GM12878 (cell line): ENCODE measurements around the gene YY1. TPM values are rescaled to one million over a fixed set of nuclear protein-coding genes. Genes with fewer than 3 reads are reported as not detected.

Source experiments
- ATAC-seq: fragments of 200-7000 bp; cut with Tn5 transposase; 3 replicates; pipeline ENCODE4 v1.9.1; 2020; ENCODE audit warnings: mild to moderate bottlenecking, moderate library complexity
- BruUV-seq: library from RNA; stranded (reverse); fragments of 400-500 nt; replicated peaks from 2 replicates; lab custom pipeline; 2021; lab: Mats Ljungman, UMichigan
- CTCF ChIA-PET: fragments of 300-600 bp; sonication (Branson Sonifier 250); formaldehyde crosslinking; extraction: SDS; loops from one replicate; lab custom pipeline; 2021; ENCODE audit warnings: inconsistent platforms; lab: Yijun Ruan, JAX
- POLR2A ChIA-PET: fragments of 350-600 bp; formaldehyde crosslinking; extraction: SDS; loops from one replicate; lab custom pipeline; 2021; ENCODE audit warnings: inconsistent platforms; lab: Charles Lee
- RAD21 ChIA-PET: fragments of 300-600 bp; sonication (Branson Sonifier 250); formaldehyde crosslinking; loops from one replicate; lab custom pipeline; 2023; ENCODE audit warnings: antibody characterized with exemption; ENCODE audit not compliant: unreplicated experiment; lab: Charles Lee
- SMC1A ChIA-PET: fragments of 300-600 bp; sonication (Branson Sonifier 250); formaldehyde crosslinking; loops from one replicate; lab custom pipeline; 2023; ENCODE audit not compliant: unreplicated experiment, uncharacterized antibody; lab: Charles Lee
- DNase-seq: peaks from one replicate; pipeline ENCODE4 v3.0.0-alpha.2; 2011; ENCODE audit warnings: low read depth, low spot score
- FAIRE-seq: peaks from 3 replicates; lab custom pipeline; 2011; peaks lifted over from hg19 to GRCh38; lab: Jason Lieb, UNC
- H2AFZ ChIP-seq: 2 replicates; pipeline ENCODE4 v1.6.0; 2011; ENCODE audit warnings: low read depth, low read length, control low read depth; ENCODE audit not compliant: control insufficient read depth
- H3K27ac ChIP-seq: 2 replicates; pipeline ENCODE4 v1.5.1; 2011; ENCODE audit warnings: control low read depth; ENCODE audit not compliant: control insufficient read depth, insufficient read depth
- H3K27me3 ChIP-seq, 2 experiments: replicated peaks in 1 of 2; 2 replicates each; pipeline versions ENCODE4 v1.6.0 to v1.6.1; 2011; ENCODE audit warnings: low read length in 1 of 2; ENCODE audit not compliant: control insufficient read depth in 2 of 2, insufficient read depth in 2 of 2
- H3K36me3 ChIP-seq, 2 experiments: 2 replicates each; pipeline ENCODE4 v1.5.1; 2011; ENCODE audit warnings: low read length in 1 of 2; ENCODE audit not compliant: control insufficient read depth in 2 of 2, insufficient read depth in 2 of 2
- H3K4me1 ChIP-seq: 2 replicates; pipeline ENCODE4 v1.6.1; 2011; ENCODE audit warnings: mild to moderate bottlenecking, low read length, moderate library complexity, mixed read lengths; ENCODE audit not compliant: control insufficient read depth, insufficient read depth
- H3K4me2 ChIP-seq: 2 replicates; pipeline ENCODE4 v1.6.0; 2011; ENCODE audit warnings: control low read depth; ENCODE audit not compliant: control insufficient read depth, insufficient read depth
- H3K4me3 ChIP-seq: fragments of 200-600 bp; sonication (generic); 2 replicates; pipeline ENCODE4 v1.5.1; 2016
- H3K79me2 ChIP-seq: 2 replicates; pipeline ENCODE4 v1.6.0; 2011; ENCODE audit warnings: low read length; ENCODE audit not compliant: control insufficient read depth, insufficient read depth
- H3K9ac ChIP-seq: 2 replicates; pipeline ENCODE4 v1.8.0; 2011; ENCODE audit warnings: low read length, control low read depth, mixed read lengths; ENCODE audit not compliant: control insufficient read depth, insufficient read depth
- H3K9me3 ChIP-seq: replicated peaks from 3 replicates; pipeline ENCODE4 v1.5.1; 2011; ENCODE audit warnings: mild to moderate bottlenecking, low read length; ENCODE audit not compliant: control insufficient read depth, insufficient read depth
- H4K20me1 ChIP-seq: 2 replicates; pipeline ENCODE4 v1.6.0; 2011; ENCODE audit not compliant: control insufficient read depth, insufficient read depth
- CBX3 ChIP-seq: fragments of 200-600 bp; sonication (generic); IDR thresholded peaks from 2 replicates; pipeline ENCODE4 v1.6.1; 2016; ENCODE audit warnings: low read depth, borderline replicate concordance
- CHD1 ChIP-seq: IDR thresholded peaks from 2 replicates; pipeline ENCODE4 v1.6.1; 2012; ENCODE audit warnings: low read depth, low read length, improper control_type of control experiment
- ELK1 ChIP-seq: IDR thresholded peaks from 2 replicates; pipeline ENCODE4 v1.6.1; 2012; ENCODE audit warnings: low read depth, low read length, improper control_type of control experiment
- MYB ChIP-seq: fragments of 150-350 bp; IDR thresholded peaks from 2 replicates; pipeline ENCODE4 v1.6.1; 2014; ENCODE audit warnings: mild to moderate bottlenecking, low read depth, low read length, borderline replicate concordance
- PAX8 ChIP-seq: fragments of 450-650 bp; IDR thresholded peaks from 2 replicates; pipeline ENCODE4 v1.6.1; 2017; ENCODE audit warnings: mild to moderate bottlenecking, moderate library complexity
- PBX3 ChIP-seq: IDR thresholded peaks from 2 replicates; pipeline ENCODE4 v1.6.1; 2011; ENCODE audit warnings: mild to moderate bottlenecking, low read depth, low read length, moderate library complexity; ENCODE audit not compliant: insufficient replicate concordance
- SPI1 ChIP-seq: IDR thresholded peaks from 2 replicates; pipeline ENCODE4 v1.6.1; 2011; ENCODE audit warnings: low read depth, mild to moderate bottlenecking, low read length, moderate library complexity, borderline replicate concordance; ENCODE audit not compliant: insufficient read depth
- SUZ12 ChIP-seq: fragments of 200-600 bp; sonication (generic); IDR thresholded peaks from one replicate; pipeline ENCODE4 v1.6.1; 2018; ENCODE audit warnings: antibody characterized with exemption, mild to moderate bottlenecking; ENCODE audit not compliant: unreplicated experiment
- USF2 ChIP-seq: IDR thresholded peaks from 2 replicates; pipeline ENCODE4 v1.6.1; 2011; ENCODE audit warnings: low read depth, low read length, improper control_type of control experiment, borderline replicate concordance
- ZNF592 ChIP-seq: fragments of 450-650 bp; IDR thresholded peaks from 2 replicates; pipeline ENCODE4 v1.6.1; 2017; ENCODE audit warnings: mild to moderate bottlenecking, moderate library complexity
- ZSCAN29 ChIP-seq: fragments of 450-650 bp; IDR thresholded peaks from 2 replicates; pipeline ENCODE4 v1.6.1; 2017; ENCODE audit warnings: mild to moderate bottlenecking, moderate library complexity
- WGBS: methylation state at CpG from one replicate; pipeline ENCODE4 v1.1.6; 2016; ENCODE audit warnings: low lambda C conversion rate; ENCODE audit not compliant: insufficient replicate concordance, insufficient coverage; ENCODE audit errors: missing lambda C conversion rate; 5-methylcytosine and 5-hydroxymethylcytosine counted together
- in situ Hi-C: fragments of 300-500 bp; cut with MboI; formaldehyde crosslinking; loops from 9 replicates; pipeline ENCODE4 v1.14.3; 2018; ENCODE audit warnings: mixed read lengths
- intact Hi-C: fragments of 100-400 bp; cut with micrococcal nuclease; formaldehyde crosslinking; loops from one replicate; pipeline ENCODE4 v1.14.2; 2022; ENCODE audit not compliant: unreplicated experiment
- polyA plus RNA-seq, 11 experiments: library from polyadenylated mRNA; depleted of rRNA in 4 of 11; unstranded in 6 of 11; stranded (reverse) in 5 of 11; fragments of >200 nt; fragmentation: Nextera tagmentation in 4 of 11; fragmentation: Illumina TruSeq in 1 of 11; extraction: Ambion mirVana in 4 of 11; extraction: Trizol in 1 of 11; gene quantifications; 1 replicate in 1 of 11; 2 replicates in 10 of 11; pipeline versions ENCODE4 v1.2.1 to v1.2.3, GENCODE V29; 2011 to 2016; ENCODE audit warnings: inconsistent platforms in 2 of 11, missing spikeins in 2 of 11, low read depth in 1 of 11
- total RNA-seq, 4 experiments: library from RNA; depleted of rRNA in 3 of 4; stranded (reverse); fragments of >200 nt in 3 of 4; fragmentation: Illumina TruSeq in 1 of 4; extraction: Trizol in 1 of 4; gene quantifications; 2 replicates each; pipeline versions ENCODE4 v1.2.1 to v1.2.3, GENCODE V29; 2013 to 2021

YY1 gene
- total and polyA plus RNA-seq, 10 of the 15 experiments (the other 5 are each of a cell fraction or from before 2014, with no cell fraction given): 23.7 to 74.0 (median 39.9) TPM

GRCh38 chr14:100314724-100315123 is 75.8 kb downstream of the YY1 start:
- DNase-seq (no peak), FAIRE-seq (no peak), ATAC-seq (no peak)
- H3K27ac ChIP-seq: no peak overlapping the region
- no peak overlapping the region for H3K4me3 ChIP-seq
- H3K4me2 ChIP-seq: no peak overlapping the region
- H3K27me3 ChIP-seq: 0 out of 4 replicates have a peak, but pooled peaks cover 0 to 2% of the 10 kb centered on the region in 2 experiments
- ChIA-PET SMC1A (no interaction called here), POLR2A (interaction anchor here (0.8 kb wide), 1 partner anchor 61 kb away, joined by 3 read pairs; a partner anchor contains a TSS), RAD21 (no interaction called here), CTCF (interaction anchor here (1.1 to 1.3 kb wide), 2 partner anchors 29 to 62 kb away, joined by 4 to 6 read pairs; partner anchors contain the start of gene WDR25)
- H3K9me3 ChIP-seq: no peaks in the 10 kb centered on the region
- no peak for TF ChIP-seq ZSCAN29
- TF ChIP-seq USF2: no peak
- TF ChIP-seq MYB: no peak
- no peak for TF ChIP-seq PBX3
- TF ChIP-seq ZNF592: no peak
- TF ChIP-seq SPI1: no peak
- TF ChIP-seq SUZ12: no peak
- no peak for TF ChIP-seq CBX3
- no peak for TF ChIP-seq ELK1
- TF ChIP-seq CHD1: no peak
- TF ChIP-seq PAX8: no peak
- peaks cover 10% of the 10 kb centered on the region for H3K4me1 ChIP-seq
- H2AFZ ChIP-seq: no peak overlapping the region
- no peaks in the 10 kb centered on the region for H3K79me2 ChIP-seq
- intact Hi-C loops: no loop called here
- BruUV-seq: no TSS peak
- in situ Hi-C loops: no loop called here
- H3K36me3 ChIP-seq: no peaks in the 10 kb centered on the region
- 85% methylated on average over 6 of the region's 6 CpGs for WGBS
- H3K9ac ChIP-seq: no peak overlapping the region
- no peaks in the 10 kb centered on the region for H4K20me1 ChIP-seq
